GM12891 (cell line): Measurements from ENCODE around the gene KTN1.

Source experiments
- PAX5 ChIP-seq: IDR thresholded peaks from 2 replicates; pipeline ENCODE4 v1.6.1; 2011; ENCODE audit warnings: low read length, moderate library complexity, mild to moderate bottlenecking; ENCODE audit not compliant: insufficient read depth, severe bottlenecking
- POLR2A ChIP-seq: IDR thresholded peaks from 2 replicates; pipeline ENCODE4 v1.6.1; 2011; ENCODE audit warnings: low read depth, low read length, control low read depth
- POLR2AphosphoS5 ChIP-seq: IDR thresholded peaks from 2 replicates; pipeline ENCODE4 v1.6.1; 2011; ENCODE audit warnings: low read depth, low read length, control low read depth
- SPI1 ChIP-seq: IDR thresholded peaks from 2 replicates; pipeline ENCODE4 v1.6.1; 2011; ENCODE audit warnings: low read depth, low read length, control low read depth
- TAF1 ChIP-seq: IDR thresholded peaks from 2 replicates; pipeline ENCODE4 v1.6.1; 2011; ENCODE audit warnings: low read depth, low read length, control low read depth

DNA sequence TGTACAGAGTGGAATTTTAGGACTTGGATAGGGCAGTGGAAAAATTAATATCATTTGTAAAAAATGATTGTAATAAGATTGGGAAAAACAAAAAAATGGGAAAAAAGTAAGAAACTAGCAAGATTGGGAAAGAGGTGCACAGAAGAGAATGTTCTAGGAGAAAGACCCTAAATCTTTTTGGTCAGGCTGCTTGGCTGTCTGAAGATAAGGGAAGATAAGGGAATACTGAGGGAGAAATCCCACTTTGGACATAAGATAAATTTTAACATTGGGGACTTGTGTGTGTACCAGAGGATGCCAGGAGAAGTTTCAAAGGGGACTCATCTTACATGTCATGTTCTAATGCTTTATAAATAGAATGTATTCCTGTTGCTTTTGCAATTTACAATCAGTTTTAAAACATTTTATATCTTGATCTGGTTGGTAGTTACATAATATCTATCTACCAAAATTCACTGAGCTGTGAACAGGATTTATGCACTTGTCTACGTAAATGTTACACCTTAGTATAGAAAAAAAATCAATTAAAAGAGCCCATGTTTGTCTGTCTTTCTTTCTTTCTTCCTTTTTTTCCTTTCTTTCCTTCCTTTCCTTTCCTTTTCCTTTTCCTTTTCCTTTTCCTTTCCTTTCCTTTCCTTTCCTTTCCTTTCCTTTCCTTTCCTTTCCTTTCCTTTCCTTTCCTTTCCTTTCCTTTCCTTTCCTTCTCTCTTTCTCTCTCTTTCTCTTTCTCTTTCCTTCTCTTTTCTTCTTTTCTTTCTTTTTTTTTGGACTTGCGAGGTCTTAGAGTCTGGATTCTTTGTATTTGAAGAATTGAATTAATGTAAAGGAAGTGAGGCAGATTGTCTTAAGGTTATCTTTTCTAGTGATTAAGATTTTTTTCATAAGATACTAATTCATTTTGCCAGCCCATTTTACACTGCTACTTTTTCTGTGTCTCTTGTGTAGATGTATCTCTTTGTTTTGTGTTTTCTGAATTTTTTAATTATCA, 66.1 kb downstream of the KTN1 start:
- no peak for TF ChIP-seq TAF1
- no peak for TF ChIP-seq POLR2A
- TF ChIP-seq POLR2AphosphoS5: no peak
- TF ChIP-seq PAX5: no peak
- TF ChIP-seq SPI1: no peak
